Lung microvascular endothelial cell (primary cell): ENCODE results near the gene SLC22A23. TPM values are rescaled to one million over a fixed set of nuclear protein-coding genes. Genes with fewer than 3 reads are reported as not detected.

Experiments used
- DNase-seq, 2 donors: peaks; one replicate each; pipeline versions ENCODE4 v3.0.0 to v3.0.0-alpha.2; 2010; ENCODE audit warnings: low read depth in 2 of 2
- total RNA-seq: library from RNA; depleted of rRNA; stranded (reverse); fragments of >200 nt; gene quantifications from 2 replicates; pipeline ENCODE4 v1.2.1, GENCODE V29; 2014

SLC22A23 gene
- total RNA-seq, 1 donor from 2014 or later = 59.3 TPM

GRCh38 chr6:3304500-3305215 is 152.2 kb downstream of the SLC22A23 start:
- DNase-seq = no peak

DNA sequence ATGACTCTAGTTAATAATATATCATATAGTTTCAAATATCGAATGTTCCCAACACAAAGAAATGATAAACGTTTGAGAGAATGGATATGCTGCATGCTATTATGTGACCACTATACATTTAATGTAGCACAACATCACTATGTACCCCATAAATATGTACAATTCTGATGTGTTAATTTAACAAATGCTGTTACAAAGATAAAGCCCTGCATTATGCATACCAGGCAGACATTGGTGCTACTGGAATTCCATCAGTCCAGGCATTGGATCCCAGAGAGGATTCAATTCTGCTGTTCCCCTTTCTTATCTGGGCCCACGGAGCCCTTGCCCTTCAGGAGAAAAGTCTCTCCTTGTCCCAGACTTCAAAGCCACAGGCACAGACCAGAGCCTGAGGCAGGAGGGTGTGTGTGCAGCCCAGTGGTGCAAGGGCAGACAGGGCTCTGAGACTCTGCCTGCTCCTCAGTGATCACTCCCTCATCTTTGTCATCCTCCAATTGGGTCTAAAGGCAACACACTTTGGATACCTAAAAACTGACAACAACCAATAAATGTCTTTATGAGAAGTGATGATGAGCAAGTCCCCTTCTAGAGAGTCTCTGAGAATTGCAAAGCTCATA is 152.9 kb downstream of the SLC22A23 start:
- no peak for DNase-seq

DNA sequence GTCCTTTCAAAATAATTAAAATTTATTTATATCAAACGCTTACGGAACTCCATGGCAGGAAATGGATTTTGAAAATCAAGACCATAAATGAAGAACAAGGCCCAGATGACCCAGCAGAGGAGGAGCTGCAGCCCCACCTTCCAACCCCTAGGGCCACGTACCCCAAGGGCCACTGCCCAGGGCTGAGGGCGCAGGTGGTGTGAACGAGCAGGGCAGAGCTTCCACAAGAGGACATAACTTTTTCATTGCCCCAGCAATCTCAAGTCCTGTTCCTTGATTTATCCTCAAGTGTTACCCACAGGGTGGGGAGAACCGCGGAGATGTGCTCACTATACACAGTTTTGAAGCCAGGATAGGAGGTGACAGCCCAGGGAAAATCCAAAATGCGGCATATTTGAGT is 155.3 kb downstream of the SLC22A23 start:
- DNase-seq = no peak

GRCh38 chr6:3299221-3299620 is 157.6 kb downstream of the SLC22A23 start:
- no peak for DNase-seq

GRCh38 chr6:3297909-3298308 is 158.9 kb downstream of the SLC22A23 start:
- no peak for DNase-seq

- no peak for DNase-seq
Measured at GRCh38 chr6:3297006-3297405, 159.8 kb downstream of the SLC22A23 start.

- DNase-seq = no peak
Measured at GRCh38 chr6:3296537-3296936, 160.3 kb downstream of the SLC22A23 start.

DNA sequence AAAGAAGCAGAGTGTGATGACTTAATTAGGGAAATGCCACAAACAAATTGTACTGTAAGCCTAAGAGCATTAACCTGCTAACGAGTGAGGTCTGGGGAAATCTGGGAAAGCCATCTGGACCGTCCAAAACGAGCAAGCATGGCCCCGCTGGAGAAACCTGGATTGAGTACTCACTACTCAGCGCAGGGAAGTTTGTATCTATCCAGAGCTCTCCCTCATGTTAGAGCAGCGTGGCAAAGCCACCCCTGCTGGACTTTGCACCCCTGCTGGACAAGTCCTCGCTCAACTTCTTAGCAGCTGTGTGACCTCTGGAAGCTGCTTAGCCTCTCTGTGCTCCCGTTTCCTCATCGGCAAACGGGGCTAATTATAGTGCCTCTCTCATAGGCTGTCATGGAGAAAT is 160.8 kb downstream of the SLC22A23 start:
- DNase-seq = no peak

DNA sequence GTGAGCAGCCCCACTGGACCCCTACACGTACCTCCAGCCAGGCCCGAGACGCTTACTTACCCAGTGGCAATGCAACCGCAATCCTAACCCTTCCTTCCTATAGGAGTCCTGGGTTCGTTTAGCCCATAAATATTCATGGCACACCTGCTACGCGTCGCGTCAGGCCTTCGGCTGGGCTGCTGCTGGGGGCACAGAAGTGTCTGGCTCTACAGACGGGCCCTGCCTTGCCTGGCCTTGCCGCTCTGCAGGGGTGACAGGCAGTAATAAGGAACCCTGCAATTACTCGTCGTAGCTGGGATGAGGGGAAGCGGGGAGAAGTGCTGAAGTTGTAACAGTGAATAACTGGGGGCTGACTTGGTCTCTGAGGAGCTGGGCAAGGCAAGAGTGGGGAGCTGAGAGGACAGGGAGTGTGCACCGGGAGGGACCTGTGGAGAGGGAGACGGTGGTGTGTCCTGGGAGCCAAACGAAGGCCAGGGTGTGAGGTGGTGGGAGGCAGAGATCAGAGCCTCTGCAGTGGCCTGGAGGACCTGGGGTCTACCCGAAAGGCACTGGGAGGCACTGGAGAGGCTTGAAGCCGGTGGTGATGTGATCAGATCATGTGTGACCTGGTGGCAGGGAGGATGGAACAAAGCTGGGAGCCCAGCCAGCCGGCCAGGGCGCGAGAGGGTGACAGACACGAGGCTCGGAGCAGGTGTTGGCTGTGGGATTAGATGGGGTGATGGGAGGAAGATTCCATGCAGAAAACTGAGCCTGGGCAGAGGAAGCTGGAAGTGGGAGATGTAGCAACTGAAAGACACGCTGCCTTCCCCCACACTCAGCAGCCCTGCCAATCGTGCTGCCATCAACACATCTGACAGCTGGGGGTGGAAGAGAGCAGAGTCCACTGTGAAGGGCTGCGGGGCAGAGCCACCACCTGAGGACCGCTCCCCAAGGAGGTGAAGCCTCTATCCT is 161.7 kb downstream of the SLC22A23 start:
- peak in 1 of 2 donors; percentile 70 for DNase-seq

- DNase-seq = no peak
Measured at GRCh38 chr6:3294396-3294795, 162.5 kb downstream of the SLC22A23 start.

DNA sequence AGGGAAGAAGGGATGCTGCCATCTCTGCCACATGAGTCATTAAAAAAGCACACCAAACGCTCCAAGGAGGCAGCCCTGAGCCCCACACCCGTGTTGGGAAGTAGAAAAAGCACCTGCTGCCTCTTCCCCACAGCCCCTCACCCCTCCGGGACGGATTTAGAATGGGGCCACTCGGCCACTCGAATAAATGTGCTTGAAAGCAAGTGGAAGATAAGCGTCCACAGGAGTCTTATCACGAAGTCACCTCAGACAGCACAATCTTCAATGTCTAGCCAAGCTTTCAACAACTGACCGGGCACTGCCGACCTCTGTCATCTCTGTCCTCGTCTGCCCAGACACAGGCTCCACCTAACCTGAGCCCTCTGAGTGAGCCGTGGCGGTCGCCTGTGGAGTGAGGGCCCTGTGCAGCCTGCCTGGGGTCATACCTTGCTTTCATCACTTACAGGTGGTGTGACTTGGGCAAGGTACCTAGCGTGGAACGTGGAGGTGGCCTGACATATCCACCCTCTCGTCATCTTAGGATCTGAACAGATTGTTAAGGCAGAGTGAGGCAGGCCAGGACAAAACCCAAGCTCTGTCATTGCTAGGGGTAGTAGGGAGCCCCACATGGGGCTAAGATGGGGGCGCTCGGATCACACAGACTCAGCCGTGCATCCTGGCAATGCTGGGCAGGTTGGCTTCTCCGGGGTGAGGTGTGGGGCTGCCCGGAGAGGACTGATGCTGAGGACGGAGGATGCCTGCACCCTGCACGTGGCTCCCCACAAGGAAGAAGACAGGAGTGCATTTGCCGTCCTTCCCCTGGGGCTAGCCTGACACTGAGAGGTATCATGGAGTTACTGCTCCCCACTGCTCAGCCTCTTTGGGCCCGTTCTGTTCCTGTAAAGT is 163.3 kb downstream of the SLC22A23 start:
- DNase-seq = no peak

GRCh38 chr6:3292431-3293197 is 164.2 kb downstream of the SLC22A23 start:
- DNase-seq = no peak

DNA sequence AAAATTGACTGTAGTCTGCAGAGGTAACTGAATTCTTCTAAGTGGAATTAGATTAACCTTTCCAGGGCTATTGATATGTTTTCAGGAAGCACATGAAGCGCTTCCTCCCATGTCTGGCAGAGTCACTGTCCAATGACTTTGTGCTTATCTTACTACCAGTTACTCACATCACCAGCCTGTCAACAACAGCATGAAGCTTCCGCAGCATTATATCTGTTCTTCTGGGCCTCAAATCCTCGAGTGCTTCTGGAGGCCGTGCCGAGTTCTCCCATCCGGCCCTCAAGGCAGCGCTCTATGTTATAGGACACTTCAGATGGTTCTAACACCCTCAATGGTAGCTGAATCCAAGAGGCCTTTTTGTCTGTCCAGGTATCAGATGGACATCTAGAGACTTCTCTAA is 164.9 kb downstream of the SLC22A23 start:
- peak in 1 of 2 donors; percentile 72 for DNase-seq

DNA sequence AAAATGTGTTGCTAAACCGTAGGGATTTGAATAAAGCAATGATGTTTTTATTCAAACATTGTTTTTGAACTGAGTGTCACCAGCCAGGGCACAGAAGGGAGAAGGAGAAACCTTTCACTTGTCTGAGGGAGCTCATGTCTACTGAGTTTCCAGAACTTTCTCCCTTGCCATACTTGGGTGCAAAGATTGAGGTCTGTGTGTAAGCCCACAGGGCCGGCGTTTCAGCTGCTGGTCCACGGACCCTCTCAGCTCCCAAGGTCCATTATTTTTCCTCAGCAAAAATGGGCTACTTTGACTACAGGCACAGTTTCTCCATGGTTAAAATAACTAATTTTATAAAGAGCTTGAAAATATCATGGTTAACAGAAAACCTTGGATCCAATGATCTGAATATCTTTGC is 165.5 kb downstream of the SLC22A23 start:
- DNase-seq = no peak

- no peak for DNase-seq
Measured at GRCh38 chr6:3290931-3291211, 166.0 kb downstream of the SLC22A23 start.

GRCh38 chr6:3290149-3290930 is 166.5 kb downstream of the SLC22A23 start:
- DNase-seq = no peak

DNA sequence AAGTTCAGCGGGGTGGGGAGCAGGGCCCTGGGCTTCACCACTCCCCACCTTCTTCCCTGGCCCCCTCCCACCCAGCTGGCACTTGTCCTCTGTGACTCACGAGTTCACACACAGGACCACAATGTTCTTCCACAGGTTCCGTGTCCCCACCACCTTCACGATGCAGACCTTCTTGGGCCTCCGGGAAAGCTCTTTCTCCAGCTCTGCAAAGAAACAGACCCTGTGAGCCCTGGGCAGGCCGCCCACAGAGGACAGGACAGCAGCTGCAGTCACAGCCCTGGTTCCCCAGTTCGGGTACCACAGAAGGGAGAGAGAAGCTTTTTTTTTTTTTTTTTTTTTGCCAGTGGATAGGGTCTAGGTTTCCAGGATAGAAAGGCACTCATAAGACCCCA is 167.2 kb downstream of the SLC22A23 start:
- DNase-seq = no peak

DNA sequence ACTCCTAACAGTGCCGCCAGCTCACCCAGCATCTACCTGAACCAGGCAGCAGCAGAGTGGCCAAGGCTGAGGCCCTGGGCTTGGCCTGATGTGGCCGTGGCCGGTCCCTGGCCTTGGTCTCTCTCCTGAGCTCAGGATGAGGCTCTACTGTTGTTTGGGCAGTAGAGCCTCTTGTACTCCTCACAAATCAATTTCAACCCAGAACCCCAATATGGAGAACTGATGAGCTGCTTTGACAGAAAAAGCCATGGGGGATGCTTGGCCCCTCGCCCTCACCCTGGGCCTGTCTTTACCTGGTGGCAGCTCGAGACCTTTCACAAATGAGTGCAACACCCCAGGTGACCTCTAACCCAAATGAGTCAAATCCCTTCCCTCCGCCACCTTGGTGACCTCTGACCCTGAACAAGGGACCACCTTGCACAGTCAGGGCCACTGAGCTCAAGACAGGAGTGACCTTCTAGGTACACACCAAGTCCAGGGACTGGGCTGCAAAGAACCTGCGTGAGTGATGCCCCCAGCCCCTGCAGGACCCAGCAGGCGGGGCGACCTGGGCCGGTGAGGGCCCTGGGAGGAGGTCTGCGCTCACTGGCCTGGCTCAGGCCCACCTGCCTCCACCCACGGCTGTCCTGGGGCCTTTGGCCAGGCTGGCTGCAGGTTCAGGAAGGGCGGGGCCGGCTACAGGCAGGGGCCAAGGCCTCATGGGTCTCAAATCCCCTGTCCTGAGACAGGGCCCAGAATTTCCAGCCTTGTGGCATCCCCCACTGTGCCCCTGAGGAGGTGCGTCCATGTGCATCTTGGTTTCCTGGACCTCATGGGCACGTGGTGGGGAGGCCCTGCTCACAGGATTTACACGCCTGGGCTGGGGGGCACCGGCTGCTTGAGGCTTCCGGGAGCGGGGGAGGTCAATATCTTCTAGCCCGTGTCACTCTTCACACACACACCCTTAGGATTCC is 167.9 kb downstream of the SLC22A23 start:
- DNase-seq = no peak
